ENCODE measurements around the gene ERGIC1.
"Not testable (repeated sequence)": the region's sequence is repeated elsewhere in the genome, so short reads cannot be mapped to it uniquely, and the experiment has no call there.

ERGIC1 gene

DNA sequence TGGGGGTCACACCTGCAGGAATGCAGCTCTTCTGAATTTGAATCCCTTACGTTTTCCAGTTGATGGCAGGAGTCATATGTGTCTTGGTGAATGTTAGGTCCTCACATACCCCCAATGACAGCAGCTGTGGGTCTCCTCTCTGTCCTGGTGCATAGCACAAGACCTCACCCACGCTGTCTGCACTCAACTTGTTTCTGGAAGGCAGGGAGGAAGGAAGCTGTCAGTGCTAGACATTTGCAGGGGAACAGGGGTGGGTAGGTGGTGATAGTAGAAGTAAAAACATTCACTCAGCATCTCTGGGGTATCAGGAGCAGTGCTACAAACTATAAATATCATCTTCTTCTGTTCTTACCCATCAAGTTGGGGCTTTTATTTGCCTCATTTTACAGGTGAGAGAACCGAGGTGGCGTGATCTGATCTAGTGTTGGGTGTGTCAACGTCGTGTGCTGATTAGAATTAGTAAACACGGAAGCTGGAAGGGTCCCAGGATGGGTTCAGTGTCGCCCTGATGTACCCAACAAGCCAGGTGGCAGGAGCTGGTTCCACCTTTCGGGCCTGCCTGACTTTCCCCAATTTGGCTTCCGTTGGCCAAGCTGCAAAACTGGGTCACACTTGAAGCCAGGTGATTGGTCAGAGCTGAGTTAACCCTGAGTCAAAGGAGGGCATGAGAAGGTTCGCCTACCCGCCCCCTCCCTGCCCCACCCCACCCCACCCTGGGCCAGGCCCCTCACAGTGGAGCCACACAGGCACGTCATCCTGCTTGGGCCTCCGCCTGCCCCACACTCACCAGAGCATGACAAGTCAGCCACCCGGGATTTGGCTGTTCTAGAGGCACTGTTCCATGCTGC lies 15.8 kb downstream of the ERGIC1 start:
- no peak for DNase-seq

GRCh38 chr5:172850454-172850797 lies 16.4 kb downstream of the ERGIC1 start:
- DNase-seq = no peak

- DNase-seq = not testable (repeated sequence)
Observed at GRCh38 chr5:172851254-172851653, 17.2 kb downstream of the ERGIC1 start.

GRCh38 chr5:172852490-172853354 lies 18.7 kb downstream of the ERGIC1 start:
- no peak for DNase-seq

GRCh38 chr5:172853355-172853975 lies 19.4 kb downstream of the ERGIC1 start:
- no peak for DNase-seq

DNA sequence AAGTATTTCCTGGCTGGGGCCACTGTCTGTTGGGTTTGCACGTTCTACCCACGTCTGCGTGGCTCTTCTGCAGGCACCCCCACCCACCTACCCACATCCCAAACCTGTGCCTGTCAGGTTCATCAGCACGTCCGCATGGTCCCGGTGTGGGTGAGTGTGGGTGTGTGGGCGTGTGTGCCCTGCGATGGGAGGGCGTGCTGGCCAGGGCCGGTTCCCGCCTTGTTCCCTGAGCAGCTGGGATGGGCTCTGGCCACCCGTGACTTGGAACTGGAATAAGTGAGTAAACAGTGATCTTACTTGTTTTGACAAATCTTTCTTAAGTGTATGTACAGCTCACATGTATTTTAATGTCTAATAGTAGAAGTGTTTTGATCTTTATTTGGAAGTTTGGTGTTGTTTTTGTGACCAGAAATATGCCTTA lies 20.4 kb downstream of the ERGIC1 start:
- DNase-seq = no peak

DNA sequence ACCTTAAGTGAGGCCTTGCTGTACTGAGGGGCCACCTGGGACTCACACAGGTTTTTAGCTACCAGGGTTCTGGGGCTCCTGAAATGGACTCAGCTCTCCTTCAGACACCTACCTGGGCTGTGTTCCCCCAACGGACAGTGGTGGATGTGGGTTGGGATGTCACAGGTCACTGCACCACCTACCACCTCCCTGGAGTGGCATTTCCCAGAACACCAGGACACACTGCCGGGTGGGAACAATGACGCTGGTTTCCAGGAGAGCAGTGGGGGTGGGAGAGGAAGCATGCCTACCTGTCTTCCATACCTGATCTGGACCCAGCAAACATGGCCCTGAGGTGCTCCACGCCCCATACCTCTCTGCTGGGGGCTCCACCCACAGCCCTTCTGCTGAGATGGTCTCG lies 20.9 kb downstream of the ERGIC1 start:
- DNase-seq = no peak

GRCh38 chr5:172855597-172856292 lies 21.7 kb downstream of the ERGIC1 start:
- DNase-seq = no peak

GRCh38 chr5:172856336-172856735 lies 22.3 kb downstream of the ERGIC1 start:
- DNase-seq = no peak

- DNase-seq = no peak
Observed at GRCh38 chr5:172857982-172858381, 23.9 kb downstream of the ERGIC1 start.

GRCh38 chr5:172858511-172858989 lies 24.5 kb downstream of the ERGIC1 start:
- no peak for DNase-seq

DNA sequence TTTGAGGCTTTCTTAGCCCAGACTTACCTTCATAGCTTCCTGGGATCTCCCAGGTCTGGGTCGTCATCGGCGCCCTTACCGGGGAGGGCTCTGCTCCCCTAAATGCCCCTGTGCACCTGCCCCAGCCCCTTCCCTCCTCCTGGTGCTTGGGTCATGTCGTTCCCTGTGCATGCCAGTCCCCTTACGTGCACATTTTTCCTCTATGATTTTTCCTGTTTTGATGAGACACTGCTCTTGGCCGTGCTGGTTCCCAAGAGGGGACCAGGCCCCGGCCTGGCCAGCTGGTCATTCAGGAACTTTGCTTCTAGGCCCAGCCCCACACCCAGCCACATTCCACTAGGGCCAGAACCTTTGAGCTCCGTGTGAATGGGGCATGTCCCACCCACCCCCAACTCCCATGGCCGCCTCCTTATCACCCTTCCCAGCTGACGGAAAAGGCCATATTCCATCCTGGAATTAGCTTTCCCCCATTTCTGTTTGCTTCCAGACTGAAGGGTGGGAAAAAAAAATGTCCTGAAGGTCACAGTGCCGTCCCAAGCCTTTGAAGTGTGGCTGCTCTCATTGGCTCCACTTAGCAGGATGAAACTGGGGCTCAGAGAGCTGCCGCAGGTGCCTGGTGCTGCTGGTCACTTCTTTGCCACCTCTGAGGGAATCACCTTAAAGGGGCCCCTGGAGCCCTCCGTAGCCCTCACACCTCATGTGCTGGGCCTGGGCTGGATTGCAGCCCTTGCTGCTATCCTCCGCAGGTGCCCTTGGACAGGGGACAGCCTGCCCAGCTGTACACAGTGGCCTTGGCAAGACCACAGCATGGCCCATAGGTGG lies 25.1 kb downstream of the ERGIC1 start:
- no peak for DNase-seq

DNA sequence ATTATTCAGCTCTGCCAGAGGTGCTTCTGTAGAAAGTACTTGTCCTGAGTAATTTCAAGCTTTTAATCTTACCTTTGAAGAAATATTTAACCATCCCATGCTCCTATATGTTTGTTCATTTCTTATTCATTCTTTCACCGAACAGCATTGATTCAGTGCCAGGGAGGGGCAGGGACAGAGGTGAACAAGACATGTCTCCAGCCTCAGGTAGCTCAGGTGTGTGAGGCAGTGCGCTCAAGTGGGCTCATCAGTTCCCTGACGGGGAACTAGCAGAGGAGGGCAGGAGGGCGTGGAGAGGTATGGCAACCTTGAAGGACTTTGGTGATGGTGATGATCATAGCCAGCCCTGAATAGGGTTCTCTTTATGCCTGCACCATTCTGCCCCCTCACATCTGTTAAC lies 25.9 kb downstream of the ERGIC1 start:
- DNase-seq = no peak

GRCh38 chr5:172860520-172861443 lies 26.7 kb downstream of the ERGIC1 start:
- DNase-seq = no peak

DNA sequence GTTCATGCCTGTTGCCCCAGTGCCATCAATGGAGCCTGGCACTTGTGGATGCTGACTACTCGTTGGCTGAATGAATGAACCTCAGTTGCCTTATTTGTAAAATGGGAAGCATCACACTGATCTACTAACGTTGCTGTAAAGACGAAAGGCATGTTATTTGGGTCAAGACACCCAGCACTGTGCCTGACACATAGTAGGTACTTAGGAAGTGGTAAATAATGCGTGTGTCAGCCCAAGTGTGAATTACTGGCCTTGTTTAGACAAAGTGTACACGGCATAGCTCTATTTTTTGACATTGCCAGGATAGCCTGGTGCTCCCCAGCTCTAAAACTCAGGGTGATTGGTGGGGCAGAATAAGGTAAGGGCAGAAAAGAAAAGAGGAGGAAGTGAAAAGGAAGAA lies 27.4 kb downstream of the ERGIC1 start:
- DNase-seq = no peak

DNA sequence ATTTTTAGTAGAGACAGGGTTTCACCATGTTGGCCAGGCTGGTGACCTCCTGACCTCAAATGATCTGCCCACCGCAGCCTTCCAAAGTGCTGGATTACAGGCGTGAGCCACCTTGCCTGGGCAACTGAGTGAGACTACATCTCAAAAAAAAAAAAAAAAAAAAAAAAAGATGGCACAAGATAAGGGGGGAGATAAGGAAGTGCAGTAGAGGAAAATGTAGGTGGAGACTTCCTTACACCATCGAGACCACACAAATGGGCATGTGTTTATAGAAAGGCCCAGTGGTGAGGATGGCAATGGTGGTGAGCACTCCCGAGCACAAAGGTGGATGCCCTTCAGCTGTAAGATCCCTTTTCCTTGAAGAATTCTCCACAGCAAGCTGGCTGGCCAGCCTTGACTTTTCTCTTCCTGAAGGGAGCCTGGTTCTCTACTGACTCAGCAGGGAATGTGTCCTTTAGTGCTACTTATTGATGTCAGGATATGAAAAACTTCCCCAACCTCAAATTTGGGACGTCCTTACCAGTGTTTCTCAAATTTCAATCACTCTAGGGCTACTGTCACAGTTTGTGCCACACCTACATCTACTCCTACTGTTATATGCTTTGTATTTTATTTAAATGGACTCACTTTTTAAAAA lies 28.2 kb downstream of the ERGIC1 start:
- DNase-seq = no peak

DNA sequence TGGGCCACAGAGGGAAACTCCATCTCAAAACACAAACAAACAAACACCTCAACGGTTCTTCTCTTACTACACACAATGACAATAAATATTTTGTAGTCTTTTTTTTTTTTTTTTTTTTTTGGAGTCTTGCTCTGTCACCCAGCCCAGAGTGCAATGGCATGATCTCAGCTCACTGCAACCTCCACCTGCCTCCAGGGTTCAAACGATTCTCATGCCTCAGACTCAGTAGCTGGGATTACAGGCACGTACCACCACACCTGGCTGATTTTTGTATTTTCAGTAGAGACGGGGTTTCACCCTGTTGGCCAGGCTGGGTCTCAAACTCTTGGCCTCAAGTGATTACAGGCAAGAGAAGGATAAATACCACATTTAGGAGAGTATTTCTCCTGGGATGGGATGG lies 30.1 kb downstream of the ERGIC1 start:
- DNase-seq = not testable (repeated sequence)

DNA sequence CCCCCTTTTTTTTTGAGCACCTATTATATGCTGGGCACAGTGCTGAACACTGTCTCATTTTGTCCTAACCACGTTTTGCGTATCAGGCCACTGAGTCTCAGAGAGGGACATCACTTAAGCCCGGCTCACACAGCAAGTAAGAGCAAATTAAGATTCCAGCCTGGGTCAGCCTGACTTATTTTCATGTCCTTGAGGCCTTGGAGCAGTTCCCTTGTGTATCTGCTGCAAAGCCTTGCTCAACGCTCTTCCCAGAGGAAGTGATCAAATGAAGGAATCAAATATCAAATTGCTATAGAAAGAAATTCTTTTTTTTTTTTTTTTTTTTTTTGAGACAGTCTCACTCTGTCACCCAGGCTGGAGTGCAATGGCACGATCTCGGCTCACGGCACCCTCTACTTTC lies 30.7 kb downstream of the ERGIC1 start:
- no peak for DNase-seq

GRCh38 chr5:172866378-172866777 lies 32.3 kb downstream of the ERGIC1 start:
- no peak for DNase-seq

Measured in NCI-H345 (cell line).